H9 (cell line): ENCODE data around the gene BTBD7. TPM values are rescaled to one million over a fixed set of nuclear protein-coding genes. Genes with fewer than 3 reads are reported as not detected.

ENCODE experiments used
- DNase-seq: peaks from one replicate; pipeline ENCODE4 v3.0.0-alpha.2; 2017
- H2AFZ ChIP-seq: one replicate; pipeline ENCODE4 v1.6.1; 2013; ENCODE audit warnings: mild to moderate bottlenecking, low read length, control low read depth, moderate library complexity
- H2AK5ac ChIP-seq: 2 replicates; pipeline ENCODE4 v1.6.1; 2013; ENCODE audit warnings: low read length, control low read depth, mixed read lengths; ENCODE audit not compliant: insufficient read length
- H2BK120ac ChIP-seq: one replicate; pipeline ENCODE4 v1.6.1; 2013; ENCODE audit warnings: low read depth, mild to moderate bottlenecking, low read length, control low read depth, inconsistent platforms; ENCODE audit not compliant: poor library complexity, severe bottlenecking
- H2BK12ac ChIP-seq: 2 replicates; pipeline ENCODE4 v1.6.1; 2013; ENCODE audit warnings: low read length, control low read depth, mixed read lengths, low read depth; ENCODE audit not compliant: insufficient read length
- H2BK15ac ChIP-seq: 2 replicates; pipeline ENCODE4 v1.6.1; 2013; ENCODE audit warnings: low read depth, low read length, control low read depth
- H2BK20ac ChIP-seq: one replicate; pipeline ENCODE4 v1.6.1; 2013; ENCODE audit warnings: low read depth, mild to moderate bottlenecking, low read length, control low read depth, inconsistent platforms; ENCODE audit not compliant: poor library complexity, severe bottlenecking
- H2BK5ac ChIP-seq: 2 replicates; pipeline ENCODE4 v1.6.1; 2013; ENCODE audit warnings: low read length, control low read depth, mixed read lengths; ENCODE audit not compliant: insufficient read length
- H3K14ac ChIP-seq: 2 replicates; pipeline ENCODE4 v1.6.1; 2013; ENCODE audit warnings: low read length, control low read depth; ENCODE audit not compliant: insufficient read depth
- H3K18ac ChIP-seq: 2 replicates; pipeline ENCODE4 v1.6.1; 2013; ENCODE audit warnings: low read depth, mild to moderate bottlenecking, mixed read lengths, low read length, control low read depth; ENCODE audit not compliant: insufficient read length
- H3K23ac ChIP-seq: 2 replicates; pipeline ENCODE4 v1.6.1; 2013; ENCODE audit warnings: low read length, control low read depth, mixed read lengths, low read depth; ENCODE audit not compliant: insufficient read length
- H3K23me2 ChIP-seq: 2 replicates; pipeline ENCODE4 v1.6.1; 2013; ENCODE audit warnings: low read depth, mild to moderate bottlenecking, mixed read lengths, low read length, control low read depth; ENCODE audit not compliant: insufficient read length, poor library complexity, severe bottlenecking
- H3K27ac ChIP-seq: 2 replicates; pipeline ENCODE4 v1.5.1; 2013; ENCODE audit warnings: low read length, control low read depth, mixed read lengths, low read depth; ENCODE audit not compliant: insufficient read length
- H3K27me3 ChIP-seq: 2 replicates; pipeline ENCODE4 v1.6.1; 2013; ENCODE audit warnings: low read length, control low read depth, inconsistent platforms; ENCODE audit not compliant: insufficient read depth
- H3K4ac ChIP-seq: 2 replicates; pipeline ENCODE4 v1.6.1; 2013; ENCODE audit warnings: low read depth, mild to moderate bottlenecking, control low read depth, inconsistent platforms, low read length, moderate library complexity
- H3K4me1 ChIP-seq: 2 replicates; pipeline ENCODE4 v1.6.1; 2013; ENCODE audit warnings: low read length, control low read depth, inconsistent platforms; ENCODE audit not compliant: insufficient read depth
- H3K4me2 ChIP-seq: 2 replicates; pipeline ENCODE4 v1.6.1; 2013; ENCODE audit warnings: low read length, control low read depth, mixed read lengths; ENCODE audit not compliant: insufficient read length, insufficient read depth
- H3K56ac ChIP-seq: 2 replicates; pipeline ENCODE4 v1.6.1; 2013; ENCODE audit warnings: low read depth, mild to moderate bottlenecking, mixed read lengths, low read length, control low read depth; ENCODE audit not compliant: insufficient read length
- H3K79me1 ChIP-seq: 2 replicates; pipeline ENCODE4 v1.6.1; 2013; ENCODE audit warnings: low read depth, mild to moderate bottlenecking, moderate library complexity, low read length, control low read depth, inconsistent platforms; ENCODE audit not compliant: insufficient read depth, poor library complexity, severe bottlenecking
- H3K79me2 ChIP-seq: 2 replicates; pipeline ENCODE4 v1.6.1; 2013; ENCODE audit warnings: low read length, control low read depth, inconsistent platforms; ENCODE audit not compliant: insufficient read depth
- H3K9ac ChIP-seq: 2 replicates; pipeline ENCODE4 v1.6.1; 2013; ENCODE audit warnings: low read length, control low read depth, mixed read lengths; ENCODE audit not compliant: insufficient read length; ENCODE audit errors: extremely low read depth
- H3K9me3 ChIP-seq: one replicate; pipeline ENCODE4 v1.6.1; 2013; ENCODE audit warnings: low read depth, low read length, inconsistent platforms; ENCODE audit not compliant: control insufficient read depth
- H3T11ph ChIP-seq: one replicate; pipeline ENCODE4 v1.6.1; 2013; ENCODE audit warnings: mild to moderate bottlenecking, low read length, control low read depth, inconsistent platforms
- H4K20me1 ChIP-seq: one replicate; pipeline ENCODE4 v1.6.1; 2013; ENCODE audit not compliant: control insufficient read depth, insufficient read length, insufficient read depth
- H4K5ac ChIP-seq: 2 replicates; pipeline ENCODE4 v1.6.1; 2013; ENCODE audit warnings: low read depth, mild to moderate bottlenecking, mixed read lengths, low read length, control low read depth; ENCODE audit not compliant: insufficient read length
- H4K8ac ChIP-seq: replicated peaks from 2 replicates; pipeline ENCODE4 v1.6.1; 2013; ENCODE audit warnings: low read length, control low read depth, mixed read lengths, low read depth; ENCODE audit not compliant: insufficient read length
- H4K91ac ChIP-seq: 2 replicates; pipeline ENCODE4 v1.6.1; 2013; ENCODE audit warnings: low read depth, mild to moderate bottlenecking, moderate library complexity, mixed read lengths, low read length, control low read depth; ENCODE audit not compliant: insufficient read length
- H3K27ac Mint-ChIP-seq, 3 experiments: 2 replicates in 2 of 3; 3 replicates in 1 of 3; pipeline ENCODE4 v1.8.0; 2020 to 2021; ENCODE audit warnings: mixed read lengths in 3 of 3, mild to moderate bottlenecking in 1 of 3, moderate library complexity in 1 of 3
- H3K27me3 Mint-ChIP-seq: 2 replicates; pipeline ENCODE4 v1.8.0; 2021; ENCODE audit warnings: low read depth, mild to moderate bottlenecking, moderate library complexity, mixed read lengths
- H3K36me3 Mint-ChIP-seq, 3 experiments: 2 replicates in 2 of 3; 3 replicates in 1 of 3; pipeline ENCODE4 v1.8.0; 2020 to 2021; ENCODE audit warnings: low read depth in 3 of 3, mixed read lengths in 3 of 3; ENCODE audit not compliant: insufficient read depth in 1 of 3
- H3K4me1 Mint-ChIP-seq, 2 experiments: 2 replicates each; pipeline ENCODE4 v1.8.0; 2020; ENCODE audit warnings: mixed read lengths in 2 of 2
- H3K4me3 Mint-ChIP-seq, 2 experiments: 2 replicates in 1 of 2; 3 replicates in 1 of 2; pipeline ENCODE4 v1.8.0; 2020 to 2021; ENCODE audit warnings: mild to moderate bottlenecking in 2 of 2, mixed read lengths in 2 of 2, moderate library complexity in 1 of 2
- H3K9me3 Mint-ChIP-seq, 2 experiments: 2 replicates in 1 of 2; 3 replicates in 1 of 2; pipeline ENCODE4 v1.8.0; 2020; ENCODE audit warnings: mild to moderate bottlenecking in 2 of 2, mixed read lengths in 2 of 2, moderate library complexity in 1 of 2
- WGBS: extraction: QIAGEN DNeasy Blood & Tissue Kit; methylation state at CpG from one replicate; pipeline ENCODE4 v1.1.7; 2013; ENCODE audit warnings: missing lambda C conversion rate, low lambda C conversion rate, mixed read lengths; ENCODE audit not compliant: insufficient read length; ENCODE audit errors: extremely low coverage; 5-methylcytosine and 5-hydroxymethylcytosine counted together
- total RNA-seq: library from RNA; stranded (reverse); gene quantifications from 2 replicates; pipeline ENCODE4 v1.2.1, GENCODE V29; 2021
- TF ChIP-seq, protein P1 (sequence below): fragments of 200-600 bp; sonication (generic); conservative IDR thresholded peaks from 3 replicates; pipeline ENCODE4 v1.8.0; 2021; ENCODE audit warnings: antibody characterized with exemption, mild to moderate bottlenecking

The BTBD7 gene
- total RNA-seq, 1 experiment from 2014 or later, result 44.1 TPM

DNA sequence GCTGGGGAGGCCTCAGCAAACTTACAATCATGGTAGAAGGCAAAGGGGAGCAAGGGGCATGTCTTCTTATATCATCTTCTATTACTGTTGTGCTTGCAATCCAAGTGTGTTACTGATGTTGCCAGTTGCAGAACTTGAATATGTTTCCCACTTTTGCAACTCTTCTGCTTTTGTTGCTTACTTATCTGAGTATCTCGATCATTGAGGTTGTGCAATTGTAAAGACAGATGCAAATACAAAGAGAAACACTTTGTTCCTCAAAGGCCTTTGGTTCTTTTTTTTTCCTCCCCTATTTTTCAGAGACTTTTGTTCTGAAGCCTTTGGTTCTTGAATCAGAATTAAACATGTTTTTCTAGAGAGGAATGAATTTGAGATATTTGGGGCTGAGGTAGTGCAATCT lies 10.4 kb upstream of the BTBD7 start:
- Histone ChIP-seq H3K18ac (no peak overlapping the region), H3K79me2 (no peaks in the 10 kb centered on the region)
- TF ChIP-seq, protein P1, sequence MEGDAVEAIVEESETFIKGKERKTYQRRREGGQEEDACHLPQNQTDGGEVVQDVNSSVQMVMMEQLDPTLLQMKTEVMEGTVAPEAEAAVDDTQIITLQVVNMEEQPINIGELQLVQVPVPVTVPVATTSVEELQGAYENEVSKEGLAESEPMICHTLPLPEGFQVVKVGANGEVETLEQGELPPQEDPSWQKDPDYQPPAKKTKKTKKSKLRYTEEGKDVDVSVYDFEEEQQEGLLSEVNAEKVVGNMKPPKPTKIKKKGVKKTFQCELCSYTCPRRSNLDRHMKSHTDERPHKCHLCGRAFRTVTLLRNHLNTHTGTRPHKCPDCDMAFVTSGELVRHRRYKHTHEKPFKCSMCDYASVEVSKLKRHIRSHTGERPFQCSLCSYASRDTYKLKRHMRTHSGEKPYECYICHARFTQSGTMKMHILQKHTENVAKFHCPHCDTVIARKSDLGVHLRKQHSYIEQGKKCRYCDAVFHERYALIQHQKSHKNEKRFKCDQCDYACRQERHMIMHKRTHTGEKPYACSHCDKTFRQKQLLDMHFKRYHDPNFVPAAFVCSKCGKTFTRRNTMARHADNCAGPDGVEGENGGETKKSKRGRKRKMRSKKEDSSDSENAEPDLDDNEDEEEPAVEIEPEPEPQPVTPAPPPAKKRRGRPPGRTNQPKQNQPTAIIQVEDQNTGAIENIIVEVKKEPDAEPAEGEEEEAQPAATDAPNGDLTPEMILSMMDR, result no peak

More for the DNA sequence above, 10.4 kb upstream of the BTBD7 start:
- Histone ChIP-seq H2AK5ac (no peak overlapping the region), H3K23ac (no peak overlapping the region), H2BK5ac (no peak overlapping the region), H3K4me2 (no peak overlapping the region), H4K91ac (no peak overlapping the region), H3K4ac (no peak overlapping the region), H3K79me1 (no peaks in the 10 kb centered on the region), H4K20me1 (no peaks in the 10 kb centered on the region), H3K23me2 (peaks cover 2% of the 10 kb centered on the region), H3K56ac (no peak overlapping the region), H2AFZ (no peak overlapping the region), H3K14ac (no peak overlapping the region), H2BK15ac (no peak overlapping the region), H2BK20ac (no peak overlapping the region), H3K27me3 (no peaks in the 10 kb centered on the region), H3K9ac (no peak overlapping the region), H3K4me1 (peaks cover 6% of the 10 kb centered on the region; the same call in 1 of the 2 replicates), H3K27ac (no peak overlapping the region), H4K5ac (no peak overlapping the region), H2BK12ac (no peak overlapping the region), H2BK120ac (no peak overlapping the region), H3T11ph (no peak overlapping the region), H4K8ac (no peak overlapping the region), H3K9me3 (peaks cover 16% of the 10 kb centered on the region)
- peaks cover 38 to 52% of the 10 kb centered on the region in 2 experiments for H3K9me3 Mint-ChIP-seq
- H3K36me3 Mint-ChIP-seq, result peaks cover 26 to 63% (median 34%) of the 10 kb centered on the region in 3 experiments
- DNase-seq, result no peak
- H3K27ac Mint-ChIP-seq, result peak overlapping the region; percentile 45 to 99 (median 46); a peak in 5 of 7 replicates
- peaks cover 31 to 35% of the 10 kb centered on the region in 2 experiments for H3K4me1 Mint-ChIP-seq
- H3K27me3 Mint-ChIP-seq, result no peaks in the 10 kb centered on the region; the same call in 1 of the 2 replicates
- H3K4me3 Mint-ChIP-seq, result no peak overlapping the region
- no CpG with 5 or more reads among the region's 1 CpG for WGBS
